Upper lobe of left lung (tissue), 4 donors: ENCODE measurements around the gene PCOLCE2.

Experiments used
- CTCF ChIP-seq, 6 experiments: fragments of 450-650 bp in 4 of 6; fragments of 200-600 bp in 2 of 6; sonication (generic) in 2 of 6; IDR thresholded peaks; one replicate each; pipeline ENCODE4 v1.5.1; 2016 to 2019; ENCODE audit warnings: antibody characterized with exemption in 6 of 6
- EP300 ChIP-seq, 4 donors: sonication (generic); formaldehyde crosslinking; IDR thresholded peaks; one replicate each; pipeline ENCODE4 v1.5.1; 2017; ENCODE audit warnings: antibody characterized with exemption in 4 of 4, control low read depth in 2 of 4
- POLR2A ChIP-seq, 4 donors: fragments of 450-650 bp; IDR thresholded peaks; one replicate each; pipeline ENCODE4 v1.5.1; 2016 to 2017; ENCODE audit warnings: antibody characterized with exemption in 4 of 4, mild to moderate bottlenecking in 2 of 4

DNA sequence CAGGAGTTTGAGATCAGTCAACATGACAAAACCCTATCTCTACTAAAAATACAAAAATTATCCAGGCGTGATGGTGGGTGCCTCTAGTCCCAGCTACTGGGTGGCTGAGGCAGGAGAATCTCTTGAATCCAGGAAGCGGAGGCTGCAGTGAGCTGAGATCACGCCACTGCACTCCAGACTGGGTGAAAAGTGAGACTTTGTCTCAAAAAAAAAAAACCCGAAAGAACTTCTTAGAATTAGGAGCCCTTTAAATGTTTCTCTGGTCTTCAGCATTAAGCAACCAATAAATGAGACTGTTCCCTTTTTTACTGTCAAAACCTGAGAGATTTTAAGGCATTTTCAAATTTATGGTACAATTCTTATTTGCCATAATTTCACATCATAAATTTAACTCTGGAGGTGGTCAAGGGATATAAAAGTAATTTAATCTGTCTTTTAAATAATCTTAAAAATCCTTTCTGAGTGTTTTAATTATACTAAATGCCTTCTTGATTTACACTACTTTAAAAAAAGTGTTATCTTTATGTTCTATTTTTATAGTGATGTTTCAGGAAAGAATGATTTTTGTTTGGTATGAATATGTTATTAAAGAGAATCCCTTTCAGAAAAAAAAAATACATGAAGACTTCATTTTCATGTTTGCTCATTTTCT lies 10.1 kb downstream of the PCOLCE2 start:
- TF ChIP-seq POLR2A (IDR thresholded peaks at IDR 0.05): no peak
- no peak for TF ChIP-seq CTCF (IDR thresholded peaks at IDR 0.05)
- TF ChIP-seq EP300 (IDR thresholded peaks at IDR 0.05): no peak
